Activated CD8-positive, alpha-beta memory T cell treated with anti-CD3 and anti-CD28 coated beads, Interleukin-2, amount 50 U/mL, for 24 hours (primary cell): Measurements from ENCODE around the gene CDKAL1.
"Not testable (repeated sequence)": the region's sequence is repeated elsewhere in the genome, so short reads cannot be mapped to it uniquely, and the experiment has no call there.

Experiments used
- DNase-seq: peaks from one replicate; pipeline ENCODE4 v3.0.0-alpha.2; 2020; ENCODE audit errors: extremely low read depth

The CDKAL1 gene

DNA sequence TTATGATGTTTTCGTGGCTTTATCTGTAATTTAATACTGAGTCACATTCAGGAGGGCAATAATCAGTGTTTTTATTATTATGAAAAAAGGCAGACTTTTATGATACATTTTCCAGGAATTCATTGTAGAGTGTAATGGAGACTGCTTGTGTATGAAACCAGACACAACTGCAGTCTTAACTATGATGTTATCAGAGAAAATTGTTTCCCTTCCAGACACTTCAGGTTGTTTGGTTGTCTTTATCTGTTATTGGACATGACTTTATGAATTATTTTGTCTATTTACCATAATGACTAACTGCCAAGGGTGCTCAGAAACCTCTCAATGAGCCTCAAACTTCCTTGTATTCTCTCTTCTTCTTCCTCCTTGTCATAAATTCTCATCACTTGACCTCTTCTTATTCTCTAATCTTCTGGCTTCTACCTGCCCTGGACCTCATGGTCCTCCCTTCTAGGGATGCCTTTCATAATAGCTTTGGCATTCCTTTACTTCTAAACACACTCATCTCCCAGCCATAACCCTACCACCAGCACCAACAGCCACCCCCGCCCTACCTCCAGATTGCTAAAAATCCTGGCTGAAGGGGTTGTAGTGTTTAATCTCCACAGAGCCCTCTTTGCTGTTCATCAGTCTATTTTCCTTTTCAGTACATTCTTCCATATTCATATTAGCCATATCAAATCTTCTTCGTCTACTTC lies 492.5 kb downstream of the CDKAL1 start:
- no peak for DNase-seq

DNA sequence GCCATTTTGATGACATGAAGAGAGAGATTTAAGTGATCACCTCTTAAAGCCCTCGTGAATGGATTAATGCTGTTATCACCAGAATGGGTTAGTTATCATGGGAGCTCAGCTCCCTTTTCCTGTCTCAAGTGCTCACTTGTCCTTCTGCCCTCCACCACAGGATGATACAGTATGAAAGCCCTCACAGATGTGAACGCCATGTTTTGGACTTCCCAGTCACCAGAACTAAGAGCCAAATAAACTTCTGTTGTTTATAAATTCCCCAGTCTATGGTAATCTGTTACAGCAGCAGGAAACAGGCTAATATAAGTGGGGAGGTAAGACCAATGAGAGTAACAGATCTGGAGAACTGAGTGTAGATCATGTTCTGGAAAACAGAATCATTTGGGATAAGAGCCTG lies 493.2 kb downstream of the CDKAL1 start:
- no peak for DNase-seq

DNA sequence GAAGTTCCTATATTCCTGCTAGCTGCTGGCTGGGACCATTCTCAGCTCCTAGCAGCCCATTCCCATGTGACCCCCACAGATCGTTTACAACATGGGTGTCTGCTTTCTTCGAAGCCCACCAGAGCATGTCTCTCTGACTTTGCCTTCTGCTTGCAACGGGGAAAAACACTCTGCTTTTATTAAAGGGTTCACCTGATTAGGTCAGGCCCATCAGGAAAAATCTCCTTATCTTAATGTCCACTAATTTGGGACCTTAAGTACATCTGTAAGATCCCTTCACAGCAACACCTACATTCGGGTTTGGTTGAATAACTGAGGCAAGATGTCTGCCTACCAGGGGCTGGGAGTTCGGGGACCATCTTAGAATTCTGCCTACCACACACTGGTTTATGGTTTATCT lies 496.9 kb downstream of the CDKAL1 start:
- no peak for DNase-seq

DNA sequence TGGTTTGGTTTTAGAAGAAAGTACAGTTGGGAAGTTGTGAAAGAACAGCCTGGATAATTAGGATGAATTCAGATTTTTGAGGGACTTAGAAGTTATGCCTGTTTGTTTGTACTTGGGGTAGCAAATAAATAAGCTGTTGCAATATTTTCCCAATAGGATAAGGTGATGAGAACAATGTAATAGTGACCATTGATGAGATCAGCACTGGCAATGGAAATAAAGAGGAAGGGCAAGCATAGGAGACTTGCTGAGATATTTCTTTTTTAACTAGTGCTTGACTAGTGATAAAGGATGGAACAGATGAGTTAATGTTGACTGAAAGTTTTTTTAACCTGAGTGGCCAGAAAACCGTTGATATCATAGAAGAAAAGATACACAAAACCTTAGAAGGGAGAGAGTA lies 498.8 kb downstream of the CDKAL1 start:
- no peak for DNase-seq

DNA sequence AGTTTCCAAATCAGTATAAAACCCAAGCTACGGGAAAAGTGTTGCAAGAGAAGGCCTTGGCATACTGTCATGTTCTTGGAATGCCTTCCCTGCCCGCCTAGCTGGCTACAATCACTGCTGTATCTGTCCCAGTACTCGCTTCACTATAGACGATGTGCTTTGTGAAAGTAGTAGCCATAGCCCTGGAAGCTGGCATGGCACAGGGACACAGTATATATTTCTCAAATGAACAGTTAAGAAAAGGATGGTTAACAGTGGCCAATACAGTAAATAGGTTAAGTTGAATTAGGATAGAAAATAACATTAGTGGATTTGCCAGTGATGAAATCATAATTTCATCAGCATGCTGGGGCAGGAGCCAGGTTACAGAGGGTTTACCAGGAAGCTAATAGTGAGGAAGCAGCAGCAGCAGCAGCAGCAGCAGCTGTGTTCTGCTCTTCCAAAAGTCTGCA lies 499.3 kb downstream of the CDKAL1 start:
- no peak for DNase-seq

DNA sequence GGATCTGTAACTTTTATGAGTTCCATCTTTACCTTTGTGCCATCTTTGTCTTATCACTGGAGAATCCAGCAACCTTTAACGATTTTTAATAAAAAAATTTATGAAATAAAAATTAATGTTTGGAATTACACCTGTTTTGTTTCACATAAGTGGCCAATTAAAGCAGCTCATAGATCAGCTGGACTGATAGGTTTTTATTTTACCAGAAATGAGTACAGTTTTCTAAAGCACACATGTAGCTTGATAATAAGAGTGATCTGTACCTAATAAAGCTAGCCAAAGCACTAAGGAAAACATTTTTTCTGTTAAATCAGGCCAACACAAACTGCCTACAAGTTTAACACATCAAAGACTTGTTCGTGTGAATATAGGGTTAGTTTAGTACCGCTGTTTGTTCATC lies 500.1 kb downstream of the CDKAL1 start:
- DNase-seq, result no peak

DNA sequence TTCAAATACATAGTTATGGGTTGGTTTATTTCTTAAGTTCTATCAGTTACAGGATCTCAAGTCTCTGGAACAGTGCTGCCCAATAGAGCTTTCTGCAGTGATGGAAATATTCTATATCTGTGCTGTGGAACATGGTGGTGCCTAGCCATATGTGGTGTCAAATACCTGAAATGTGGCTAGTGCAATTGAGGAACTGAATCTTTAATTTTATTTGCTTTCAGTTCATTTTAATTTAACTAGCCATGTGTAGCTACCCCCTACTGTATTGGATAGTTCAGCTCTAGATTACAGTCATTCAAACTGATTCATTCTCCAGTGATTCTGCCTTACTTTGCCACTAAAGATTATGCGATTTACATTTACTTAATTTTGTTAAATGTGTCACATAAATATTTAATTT lies 503.2 kb downstream of the CDKAL1 start:
- no peak for DNase-seq

DNA sequence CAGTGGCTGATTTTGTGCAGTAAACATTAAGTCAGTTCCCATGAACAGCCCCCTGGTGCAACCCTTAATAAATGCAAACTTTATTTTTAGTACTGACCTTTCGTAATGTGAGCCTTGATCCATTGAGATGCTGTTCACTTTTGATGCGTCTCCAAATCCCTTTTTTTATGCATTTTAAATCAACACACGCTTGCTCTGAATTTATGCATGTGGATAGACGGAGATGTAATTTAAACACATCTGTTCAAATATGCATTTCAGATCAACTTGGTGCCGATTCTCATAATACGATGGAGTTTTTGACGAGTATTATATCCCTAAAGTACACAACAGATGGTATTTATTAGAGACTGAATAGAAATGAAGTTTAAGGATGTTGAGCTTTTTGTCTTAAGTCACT lies 505.7 kb downstream of the CDKAL1 start:
- no peak for DNase-seq

DNA sequence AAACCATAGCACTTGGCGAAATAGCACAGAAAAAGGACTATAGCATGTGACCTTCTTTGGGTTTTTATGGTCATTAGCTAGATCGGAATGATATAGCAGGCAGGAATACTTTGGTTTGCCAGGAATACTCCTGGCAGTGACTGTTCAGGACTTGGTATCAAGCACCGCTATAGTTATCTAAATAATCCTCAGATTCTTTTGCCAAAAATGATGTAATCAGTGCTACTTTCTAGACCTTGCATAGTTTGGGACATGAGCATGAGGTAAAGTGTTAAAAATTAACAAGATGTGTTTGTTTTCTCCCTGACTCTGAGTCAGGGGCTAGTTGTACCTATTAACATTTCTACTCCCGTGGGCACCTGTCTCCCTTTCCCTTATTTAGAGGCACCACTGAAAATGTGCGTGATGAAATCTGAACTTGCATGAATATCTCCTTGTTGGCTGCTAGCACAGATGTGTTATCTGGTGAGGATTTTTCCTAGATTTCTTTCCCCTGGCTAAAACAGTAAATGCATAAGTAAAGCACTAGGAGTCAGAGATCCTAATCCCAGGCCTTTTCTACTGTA lies 511.0 kb downstream of the CDKAL1 start:
- DNase-seq, result no peak

DNA sequence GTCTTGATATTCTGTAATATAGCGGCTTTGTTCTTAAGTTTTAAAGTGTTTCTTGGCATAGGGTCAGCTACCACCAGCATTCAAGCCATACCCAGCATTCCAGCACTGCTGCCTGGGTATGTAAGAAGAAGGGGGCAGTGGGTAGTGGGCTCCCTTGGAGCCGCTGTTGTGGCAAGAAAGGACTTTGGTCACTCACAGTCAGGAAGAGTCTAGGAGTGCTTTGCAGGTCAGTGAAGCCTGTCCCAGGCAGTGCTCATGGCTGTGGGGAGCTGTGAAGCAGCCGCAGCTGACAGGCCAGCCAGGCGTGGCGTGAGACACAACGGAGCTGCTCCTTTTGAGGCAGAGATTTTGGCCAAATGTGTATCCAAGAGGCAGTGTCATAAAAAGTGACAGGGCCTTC lies 512.0 kb downstream of the CDKAL1 start:
- DNase-seq, result no peak

DNA sequence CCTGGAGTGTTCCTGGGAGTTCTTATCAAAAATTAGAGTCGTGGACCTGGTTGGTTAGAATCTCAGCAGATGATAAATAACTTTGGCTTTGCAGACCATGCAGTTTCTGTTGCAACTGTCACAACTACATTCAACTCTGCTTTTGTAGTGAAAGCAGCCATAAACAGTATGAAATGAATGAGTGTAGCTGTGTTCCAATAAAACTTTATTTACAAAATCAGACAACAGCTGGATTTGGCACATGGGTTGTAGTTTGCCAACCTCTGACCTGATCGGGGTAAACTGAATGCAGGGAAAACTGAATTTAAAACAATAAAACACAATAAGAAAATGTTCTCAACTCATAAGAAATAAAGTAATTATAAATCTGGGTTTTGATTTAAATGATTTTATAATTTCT lies 513.8 kb downstream of the CDKAL1 start:
- no peak for DNase-seq

DNA sequence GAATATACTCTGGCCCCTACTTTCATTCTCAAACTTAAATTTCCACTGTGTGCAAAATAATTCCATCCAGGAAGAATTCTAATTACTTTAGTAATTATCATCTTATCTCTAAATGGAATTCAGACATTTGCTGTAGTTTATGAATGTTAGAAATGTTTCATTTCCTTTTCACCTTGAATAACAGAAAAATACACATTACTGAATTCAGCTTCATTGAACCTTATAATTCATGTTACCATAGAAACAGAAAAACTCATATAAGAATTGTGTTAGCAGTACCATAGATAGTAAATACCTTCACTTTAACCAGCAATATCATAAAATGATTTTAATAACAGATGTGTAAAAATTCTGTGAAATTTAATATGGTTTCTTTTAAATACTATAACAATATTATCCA lies 514.9 kb downstream of the CDKAL1 start:
- no peak for DNase-seq

DNA sequence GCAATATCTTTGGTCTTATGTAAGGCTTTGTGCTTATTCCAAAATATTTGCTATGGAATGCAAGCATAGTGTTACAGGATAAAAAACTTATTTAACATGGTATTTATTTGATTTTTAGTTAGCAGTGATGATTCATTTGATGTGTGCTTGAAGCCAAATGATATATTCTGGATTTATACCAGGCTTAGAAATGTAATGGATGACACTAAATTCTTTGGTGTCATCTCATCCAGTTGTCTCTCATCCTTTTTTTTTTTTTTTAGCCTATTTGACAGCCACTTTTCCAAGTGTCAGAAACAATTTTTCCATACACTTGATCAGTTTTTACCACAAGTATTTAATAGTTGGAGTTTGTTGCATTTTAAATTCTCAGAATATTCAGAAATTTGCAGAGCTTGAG lies 515.3 kb downstream of the CDKAL1 start:
- no peak for DNase-seq

DNA sequence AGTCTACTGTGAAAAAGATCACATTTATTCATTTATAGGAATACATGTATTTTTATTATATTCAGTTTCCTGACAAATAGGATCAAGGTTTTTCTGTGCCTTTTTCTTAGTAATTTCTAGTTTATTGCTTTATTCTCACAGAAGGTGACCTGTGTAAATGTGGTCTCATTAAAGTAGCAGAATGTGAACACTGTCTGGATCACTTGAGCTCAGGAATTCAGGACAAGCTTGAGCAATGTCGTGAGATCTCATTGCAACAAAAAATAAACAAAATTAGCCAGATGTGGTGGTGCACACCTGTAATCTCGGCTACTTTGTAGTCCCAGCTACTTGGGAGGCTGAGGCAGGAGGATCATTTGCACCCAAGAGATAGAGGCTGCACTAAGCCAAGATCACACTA lies 516.7 kb downstream of the CDKAL1 start:
- no peak for DNase-seq

DNA sequence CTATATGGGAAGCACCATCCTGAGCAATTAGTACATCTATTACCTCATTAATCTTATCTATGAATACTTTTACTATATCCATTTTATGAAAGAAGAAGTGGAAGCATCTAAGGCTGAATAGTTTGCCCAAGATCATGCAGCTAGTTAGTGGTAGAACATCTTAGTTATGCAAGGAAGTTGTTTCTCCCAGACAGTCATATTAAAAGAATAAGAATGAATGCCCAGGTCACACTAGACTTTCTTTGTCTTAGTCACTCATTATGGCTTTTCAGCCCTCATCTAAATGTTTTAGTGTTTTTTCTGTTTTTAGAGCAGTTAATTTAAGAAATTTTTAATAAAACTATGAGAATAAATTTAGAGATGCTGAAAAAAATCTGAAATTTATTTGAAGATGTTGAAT lies 517.5 kb downstream of the CDKAL1 start:
- DNase-seq, result no peak

DNA sequence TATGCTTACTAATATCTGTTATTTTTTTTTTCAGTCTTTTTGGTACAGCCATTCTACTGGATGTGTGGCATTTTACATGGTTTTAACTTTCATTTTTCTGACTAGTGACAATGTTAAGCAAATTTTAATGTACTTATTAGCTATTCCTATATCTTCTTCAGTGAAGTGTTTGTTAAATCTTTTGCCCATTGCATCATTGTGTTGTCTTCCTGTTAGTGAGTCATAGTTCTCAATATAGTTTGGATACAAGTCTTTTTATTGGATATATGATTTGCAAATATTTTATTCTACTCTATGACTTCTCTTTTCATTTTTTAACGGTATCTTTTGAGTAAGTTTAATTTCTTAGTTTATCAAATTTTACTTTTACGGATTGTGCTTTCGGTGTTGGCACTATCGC lies 519.4 kb downstream of the CDKAL1 start:
- DNase-seq, result no peak

DNA sequence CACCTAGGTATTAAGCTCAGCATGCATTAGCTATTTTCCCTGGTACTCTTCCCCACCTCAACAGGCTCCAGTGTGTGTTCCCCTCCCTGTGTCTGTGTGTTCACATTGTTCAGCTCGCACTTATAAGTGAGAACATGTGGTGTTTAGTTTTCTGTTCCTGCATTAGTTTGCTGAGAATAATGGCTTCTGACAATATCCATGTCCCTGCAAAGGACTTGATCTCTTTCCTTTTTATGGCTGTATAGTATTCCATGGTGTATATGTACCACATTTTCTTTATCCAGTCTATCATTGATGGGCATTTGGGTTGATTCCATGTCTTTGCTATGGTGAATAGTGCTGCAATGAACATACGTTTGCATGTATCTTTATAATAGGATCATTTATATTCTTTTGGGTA lies 521.2 kb downstream of the CDKAL1 start:
- DNase-seq, result not testable (repeated sequence)

DNA sequence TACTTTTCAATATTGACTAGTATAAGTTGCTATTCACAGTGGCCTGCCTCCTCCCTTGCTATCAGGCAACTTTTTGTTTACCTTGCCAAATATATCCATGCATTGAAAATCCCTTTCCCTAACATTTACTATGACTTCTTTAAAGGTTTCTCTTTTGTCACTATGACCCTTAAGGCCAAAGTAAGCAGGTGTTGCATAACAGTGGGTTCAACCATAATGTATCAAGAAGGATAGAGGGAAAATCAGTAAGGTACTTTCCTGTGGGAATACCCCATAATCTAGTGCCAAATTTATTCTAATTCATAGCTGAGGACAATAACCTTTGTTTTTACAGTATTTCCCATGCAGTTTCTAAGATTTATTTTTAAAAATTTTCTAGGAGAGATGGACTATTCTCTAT lies 527.6 kb downstream of the CDKAL1 start:
- no peak for DNase-seq

DNA sequence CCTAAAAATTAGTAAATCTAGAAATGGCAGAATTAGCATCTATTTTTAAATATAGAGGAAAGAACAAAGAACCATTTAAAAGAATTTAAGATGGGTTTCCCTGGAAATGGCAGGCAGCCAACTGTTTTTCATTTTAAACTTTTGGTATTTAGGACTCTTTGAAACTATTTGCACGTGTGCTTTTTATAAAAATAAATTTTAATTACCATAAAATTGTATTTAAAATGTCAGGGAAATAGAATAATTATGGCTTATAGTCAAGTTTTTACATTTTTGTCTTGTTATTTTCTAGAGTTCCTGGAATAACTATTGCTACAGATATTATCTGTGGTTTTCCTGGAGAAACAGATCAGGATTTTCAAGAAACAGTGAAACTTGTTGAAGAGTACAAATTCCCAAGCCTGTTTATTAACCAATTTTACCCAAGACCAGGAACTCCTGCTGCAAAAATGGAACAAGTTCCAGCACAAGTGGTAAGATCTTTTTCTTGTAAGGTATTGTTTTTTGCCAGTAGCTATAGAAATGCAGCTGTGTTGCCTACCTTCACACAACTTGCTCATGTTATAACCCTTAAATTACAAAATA lies 530.6 kb downstream of the CDKAL1 start:
- DNase-seq, result no peak

DNA sequence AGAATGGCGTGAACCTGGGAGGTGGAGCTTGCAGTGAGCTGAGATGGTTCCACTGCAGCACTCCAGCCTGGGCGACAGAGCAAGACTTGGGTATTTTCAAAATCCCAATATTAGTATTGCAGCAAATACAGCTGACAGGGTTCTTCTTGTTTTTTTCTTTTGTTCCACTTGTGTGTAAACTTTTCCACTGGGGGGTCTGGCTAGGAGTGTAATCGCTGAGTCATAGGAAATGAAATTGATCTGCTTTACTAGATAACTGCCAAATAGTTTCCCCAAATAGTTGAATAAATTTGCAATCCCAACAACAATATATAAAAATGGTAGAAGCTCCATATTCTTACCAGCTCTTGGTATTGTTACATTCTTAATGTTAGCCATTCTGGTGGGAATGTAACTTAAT lies 533.3 kb downstream of the CDKAL1 start:
- DNase-seq, result no peak

DNA sequence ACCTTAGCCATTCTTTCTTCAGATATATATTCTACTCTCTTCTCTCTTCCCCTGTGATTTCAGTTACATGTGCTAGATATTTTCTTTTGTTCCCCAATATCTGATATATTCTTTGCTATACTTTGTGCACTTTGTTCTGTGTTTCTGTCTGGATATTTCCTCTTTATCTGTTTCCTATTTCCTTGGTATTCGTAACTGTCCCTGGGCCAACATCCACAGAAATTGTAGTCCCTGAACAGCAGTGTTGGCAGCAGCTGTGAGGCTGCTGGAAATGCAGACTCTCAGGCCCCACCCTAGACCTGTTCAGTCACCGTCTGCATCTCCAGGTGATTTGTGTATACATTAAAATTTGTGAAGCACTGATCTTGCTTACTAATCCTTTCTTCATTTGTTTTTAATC lies 536.4 kb downstream of the CDKAL1 start:
- no peak for DNase-seq

DNA sequence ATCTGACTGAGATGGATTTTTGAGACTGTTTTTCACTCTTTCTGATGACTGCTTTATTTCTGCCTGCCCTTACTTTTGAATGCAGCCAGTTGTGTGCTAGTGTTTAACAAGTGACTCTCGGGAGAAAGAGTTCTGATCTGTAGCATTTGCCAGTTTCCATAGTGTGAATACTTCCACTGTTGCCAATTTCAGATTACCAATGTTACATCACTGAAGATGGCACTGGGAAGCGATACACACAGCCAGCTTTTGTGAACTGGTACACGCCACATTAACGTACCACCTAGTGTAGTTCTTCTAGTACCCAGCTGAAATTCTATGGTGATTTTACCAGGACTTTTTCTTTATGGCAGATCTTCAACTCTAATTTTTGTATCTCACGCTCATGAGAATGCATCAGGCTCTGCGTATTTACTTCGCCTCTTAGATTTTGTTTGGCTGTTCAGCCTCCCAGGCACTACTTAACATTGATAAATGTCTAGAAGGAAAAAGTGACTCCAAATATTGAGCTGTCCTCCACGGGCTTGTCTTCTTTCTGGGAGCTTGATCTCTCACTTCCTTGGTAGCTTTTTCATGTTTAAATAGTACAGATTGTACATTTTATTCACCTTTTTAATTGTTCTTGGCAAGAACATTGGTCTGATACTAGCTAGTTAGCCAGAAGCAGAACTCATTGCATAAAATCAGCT lies 537.7 kb downstream of the CDKAL1 start:
- no peak for DNase-seq

DNA sequence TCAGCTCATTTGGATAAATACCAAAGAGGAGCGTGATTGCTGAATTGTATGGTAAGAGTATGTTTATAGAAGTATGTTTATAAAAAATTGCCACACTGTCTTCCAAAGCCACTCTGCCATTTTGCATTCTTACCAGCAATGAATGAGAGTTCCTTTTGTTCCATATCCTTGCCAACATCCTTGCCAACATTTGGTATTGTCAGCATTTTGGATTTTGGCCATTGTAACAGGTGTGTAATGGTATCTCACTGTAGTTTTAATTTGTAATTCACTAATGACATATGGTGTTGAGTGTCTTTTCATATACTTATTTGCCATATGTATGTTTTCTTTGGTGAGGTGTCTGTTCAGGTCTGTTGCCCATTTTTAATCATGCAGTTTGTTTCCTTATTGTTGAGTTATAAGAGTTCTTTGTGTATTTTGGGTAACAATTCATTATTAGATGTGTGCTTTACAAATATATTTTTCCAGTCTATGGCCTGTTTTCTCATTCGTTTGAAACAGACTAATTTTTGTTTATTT lies 539.1 kb downstream of the CDKAL1 start:
- no peak for DNase-seq
